ENCODE data around the gene KRTAP9-4. TPM values are rescaled to one million over a fixed set of nuclear protein-coding genes. Genes with fewer than 3 reads are reported as not detected.

KRTAP9-4 gene
- total and polyA plus RNA-seq, 2 donors (not counting 3 experiments of a cell fraction or from before 2014, with no cell fraction given): not detected

DNA sequence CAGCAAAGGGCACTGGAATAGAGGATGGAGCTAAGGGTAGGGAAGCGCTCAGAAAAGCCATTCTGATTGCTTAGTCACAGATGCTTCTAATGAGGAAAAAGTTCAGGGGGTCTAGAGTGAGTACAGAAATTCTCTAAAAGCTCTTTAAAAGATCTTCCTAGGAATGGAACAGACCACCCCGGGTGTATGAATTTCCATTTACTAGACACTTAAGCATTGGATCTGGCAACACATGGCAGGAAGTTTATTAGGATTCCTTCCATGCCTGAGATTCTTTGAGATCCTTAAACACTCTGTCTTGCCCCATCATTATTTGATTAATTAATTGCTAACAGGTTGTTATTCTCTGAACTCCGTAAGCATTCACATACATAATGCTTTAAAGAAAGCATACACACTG lies 34.6 kb downstream of the KRTAP9-4 start:
- no peaks in the 10 kb centered on the region for H3K36me3 ChIP-seq (ENCODE audit: control insufficient read depth in 2 of 2, extremely low read depth in 1 of 2, insufficient read depth in 2 of 2, low read length in 2 of 2)
- peaks cover 0 to 2% of the 10 kb centered on the region in 2 experiments for H3K27me3 ChIP-seq (ENCODE audit: control insufficient read depth in 2 of 2, insufficient read depth in 2 of 2, low read length in 2 of 2)
- BruUV-seq (replicated peaks): no TSS peak
- no peak overlapping the region for H3K4me3 ChIP-seq (replicated peaks in 1 of 3; ENCODE audit: insufficient read depth in 1 of 3, low read depth in 1 of 3, low read length in 3 of 3)
- no peaks in the 10 kb centered on the region for H4K20me1 ChIP-seq (replicated peaks; ENCODE audit: control insufficient read depth, extremely low read depth, insufficient read depth, low read length)
- DNase-seq (ENCODE audit: low read depth, low spot score) (peak; percentile 0), FAIRE-seq (no peak)
- ChIA-PET CTCF (interaction anchor here (0.9 kb wide), 1 partner anchor 39 kb away, joined by 3 read pairs; no protein-coding TSS in a partner anchor), POLR2A (no interaction called here)
- no peaks in the 10 kb centered on the region for H3K4me1 ChIP-seq (ENCODE audit: control insufficient read depth, extremely low read depth, insufficient read depth, low read length)
- dilution Hi-C loops (cut with MboI; ENCODE audit: extremely low pct_ligation_motif_present, low sequenced_read_pairs) (no loop called here), intact Hi-C loops (cut with micrococcal nuclease) (no loop called here)
- H3K9me3 ChIP-seq (replicated peaks; ENCODE audit: control insufficient read depth, insufficient read depth, low read length): no peaks in the 10 kb centered on the region
- H3K9ac ChIP-seq (replicated peaks; ENCODE audit: extremely low read depth, insufficient read depth, low read length): no peak overlapping the region
- no peaks in the 10 kb centered on the region for H3K9me1 ChIP-seq (replicated peaks; ENCODE audit: control insufficient read depth, extremely low read depth, insufficient read depth, low read length)
- H3K79me2 ChIP-seq (ENCODE audit: control insufficient read depth, insufficient read depth, low read length): no peaks in the 10 kb centered on the region
- no peak overlapping the region for H3K27ac ChIP-seq (ENCODE audit: insufficient read depth, low read depth, low read length)
- H2AFZ ChIP-seq (ENCODE audit: low read depth, low read length): no peak overlapping the region
- no peak overlapping the region for H3K4me2 ChIP-seq (ENCODE audit: insufficient read depth, low read length)
- TF ChIP-seq POLR2A (IDR thresholded peaks at IDR 0.05; ENCODE audit: low read depth, low read length) (no peak), EZH2 (IDR thresholded peaks at IDR 0.05; ENCODE audit: borderline replicate concordance, low read depth, low read length, severe bottlenecking) (no peak), FOS (IDR thresholded peaks at IDR 0.05; ENCODE audit: borderline replicate concordance, insufficient read depth, low read length) (no peak), MYC (IDR thresholded peaks at IDR 0.05; ENCODE audit: low read depth, low read length) (no peak), POLR2AphosphoS5 (IDR thresholded peaks at IDR 0.05; ENCODE audit: insufficient read depth, low read depth, low read length) (no peak), GATA2 (IDR thresholded peaks at IDR 0.05; ENCODE audit: insufficient read depth, insufficient read length, low read depth, low read length) (no peak), JUN (IDR thresholded peaks at IDR 0.05; ENCODE audit: borderline replicate concordance, insufficient read depth, insufficient read length, low read depth) (no peak)
- TF ChIP-seq, protein P1, sequence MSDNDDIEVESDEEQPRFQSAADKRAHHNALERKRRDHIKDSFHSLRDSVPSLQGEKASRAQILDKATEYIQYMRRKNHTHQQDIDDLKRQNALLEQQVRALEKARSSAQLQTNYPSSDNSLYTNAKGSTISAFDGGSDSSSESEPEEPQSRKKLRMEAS (IDR thresholded peaks at IDR 0.05; ENCODE audit: insufficient read depth, insufficient read length): no peak
- TF ChIP-seq, protein P2, sequence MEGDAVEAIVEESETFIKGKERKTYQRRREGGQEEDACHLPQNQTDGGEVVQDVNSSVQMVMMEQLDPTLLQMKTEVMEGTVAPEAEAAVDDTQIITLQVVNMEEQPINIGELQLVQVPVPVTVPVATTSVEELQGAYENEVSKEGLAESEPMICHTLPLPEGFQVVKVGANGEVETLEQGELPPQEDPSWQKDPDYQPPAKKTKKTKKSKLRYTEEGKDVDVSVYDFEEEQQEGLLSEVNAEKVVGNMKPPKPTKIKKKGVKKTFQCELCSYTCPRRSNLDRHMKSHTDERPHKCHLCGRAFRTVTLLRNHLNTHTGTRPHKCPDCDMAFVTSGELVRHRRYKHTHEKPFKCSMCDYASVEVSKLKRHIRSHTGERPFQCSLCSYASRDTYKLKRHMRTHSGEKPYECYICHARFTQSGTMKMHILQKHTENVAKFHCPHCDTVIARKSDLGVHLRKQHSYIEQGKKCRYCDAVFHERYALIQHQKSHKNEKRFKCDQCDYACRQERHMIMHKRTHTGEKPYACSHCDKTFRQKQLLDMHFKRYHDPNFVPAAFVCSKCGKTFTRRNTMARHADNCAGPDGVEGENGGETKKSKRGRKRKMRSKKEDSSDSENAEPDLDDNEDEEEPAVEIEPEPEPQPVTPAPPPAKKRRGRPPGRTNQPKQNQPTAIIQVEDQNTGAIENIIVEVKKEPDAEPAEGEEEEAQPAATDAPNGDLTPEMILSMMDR (IDR thresholded peaks at IDR 0.05; ENCODE audit: extremely low read depth in 1 of 2, insufficient read depth in 1 of 2, low read depth in 1 of 2, low read length in 2 of 2): no peak
